GM12891 (cell line): Measurements from ENCODE around the gene GLB1L.

Experiments used
- DNase-seq: peaks from one replicate; pipeline ENCODE4 v3.0.0; 2011; ENCODE audit warnings: low spot score; ENCODE audit not compliant: insufficient read length
- FAIRE-seq: peaks from 2 replicates; lab custom pipeline; 2011; peaks lifted over from hg19 to GRCh38; lab: Jason Lieb, UNC
- PAX5 ChIP-seq: IDR thresholded peaks from 2 replicates; pipeline ENCODE4 v1.6.1; 2011; ENCODE audit warnings: low read length, moderate library complexity, mild to moderate bottlenecking; ENCODE audit not compliant: insufficient read depth, severe bottlenecking
- POLR2A ChIP-seq: IDR thresholded peaks from 2 replicates; pipeline ENCODE4 v1.6.1; 2011; ENCODE audit warnings: low read depth, low read length, control low read depth
- POLR2AphosphoS5 ChIP-seq: IDR thresholded peaks from 2 replicates; pipeline ENCODE4 v1.6.1; 2011; ENCODE audit warnings: low read depth, low read length, control low read depth
- POU2F2 ChIP-seq: IDR thresholded peaks from 2 replicates; pipeline ENCODE4 v1.6.1; 2011; ENCODE audit warnings: low read depth, mild to moderate bottlenecking, control low read depth, low read length, moderate library complexity
- SPI1 ChIP-seq: IDR thresholded peaks from 2 replicates; pipeline ENCODE4 v1.6.1; 2011; ENCODE audit warnings: low read depth, low read length, control low read depth
- TAF1 ChIP-seq: IDR thresholded peaks from 2 replicates; pipeline ENCODE4 v1.6.1; 2011; ENCODE audit warnings: low read depth, low read length, control low read depth

The GLB1L gene

DNA sequence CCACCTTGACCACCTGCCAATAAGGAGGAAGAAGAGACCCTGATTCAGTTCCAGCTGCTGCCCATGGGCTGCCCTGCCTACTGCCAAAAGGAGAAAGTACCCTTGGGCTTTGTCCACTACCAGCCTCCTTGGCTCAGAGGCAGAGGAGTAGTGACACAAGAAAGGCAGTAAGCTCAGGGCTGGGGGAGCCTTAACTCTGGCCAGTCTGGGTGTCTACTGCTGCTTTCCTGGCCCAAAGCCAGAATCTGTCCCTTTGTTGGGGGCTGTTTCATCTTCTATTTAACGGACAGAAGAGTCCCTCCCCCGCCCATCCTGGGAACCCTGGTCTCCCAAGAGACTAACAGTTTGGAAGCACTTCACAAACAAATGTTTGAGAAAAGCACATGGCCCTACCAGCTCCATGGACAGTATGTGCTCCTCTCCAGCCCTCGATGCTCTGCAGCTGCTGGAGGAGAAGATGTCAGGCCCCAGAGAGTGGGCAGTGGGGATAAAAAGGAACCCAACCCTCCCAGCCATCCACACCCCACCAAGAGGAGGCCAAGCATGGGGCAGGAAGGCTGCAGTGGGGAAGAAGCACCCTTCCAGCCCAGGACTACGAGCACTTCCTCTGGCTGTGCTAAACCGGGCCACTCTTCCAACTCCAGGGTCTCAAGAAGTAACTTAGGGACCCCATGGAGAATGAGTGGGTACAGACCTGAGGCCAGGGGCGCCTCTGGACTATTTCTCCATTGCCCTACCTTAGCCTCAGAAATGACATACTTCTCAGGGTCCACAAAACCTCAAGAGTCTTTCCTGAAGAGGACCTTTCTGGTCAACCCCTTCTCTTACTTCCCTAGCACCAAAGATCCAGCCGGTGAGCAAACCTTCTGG, 17.0 kb downstream of the GLB1L start:
- DNase-seq (no peak), FAIRE-seq (peak; percentile 48)
- 0 out of 2 replicates have a peak, but pooled peaks have one; percentile 28 for TF ChIP-seq SPI1
- TF ChIP-seq POLR2A, result no peak

DNA sequence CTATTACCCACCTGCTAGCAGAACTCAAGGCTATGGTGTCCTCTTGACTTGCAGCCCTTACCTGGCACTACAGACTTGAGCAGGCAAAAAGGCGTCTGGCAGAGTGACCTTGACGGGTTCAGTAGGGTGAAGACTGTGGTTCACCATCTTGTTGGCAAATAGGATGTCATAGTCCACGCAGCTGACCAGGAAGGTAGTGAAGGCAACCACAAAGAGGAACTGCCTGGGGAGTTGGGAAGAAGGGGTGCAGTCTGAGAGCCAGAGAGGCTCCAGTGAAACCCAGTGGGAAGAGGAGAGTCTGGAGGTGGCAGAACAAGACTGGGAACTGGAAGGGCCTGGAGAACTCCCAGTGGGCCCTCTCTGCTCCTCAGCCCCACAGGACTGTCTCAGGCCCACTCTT, 19.9 kb downstream of the GLB1L start:
- no peak for TF ChIP-seq SPI1
- no peak for TF ChIP-seq POU2F2
- no peak for TF ChIP-seq PAX5
- TF ChIP-seq TAF1, result no peak
- TF ChIP-seq POLR2AphosphoS5, result no peak
- no peak for TF ChIP-seq POLR2A
- no peak for DNase-seq
- FAIRE-seq, result no peak

- no peak for TF ChIP-seq POLR2A
- no peak for TF ChIP-seq TAF1
- no peak for TF ChIP-seq POLR2AphosphoS5
- TF ChIP-seq PAX5, result no peak
- no peak for TF ChIP-seq SPI1
- TF ChIP-seq POU2F2, result no peak
- DNase-seq (no peak), FAIRE-seq (no peak)
Measured at GRCh38 chr2:219223831-219224610, 21.2 kb downstream of the GLB1L start.

DNA sequence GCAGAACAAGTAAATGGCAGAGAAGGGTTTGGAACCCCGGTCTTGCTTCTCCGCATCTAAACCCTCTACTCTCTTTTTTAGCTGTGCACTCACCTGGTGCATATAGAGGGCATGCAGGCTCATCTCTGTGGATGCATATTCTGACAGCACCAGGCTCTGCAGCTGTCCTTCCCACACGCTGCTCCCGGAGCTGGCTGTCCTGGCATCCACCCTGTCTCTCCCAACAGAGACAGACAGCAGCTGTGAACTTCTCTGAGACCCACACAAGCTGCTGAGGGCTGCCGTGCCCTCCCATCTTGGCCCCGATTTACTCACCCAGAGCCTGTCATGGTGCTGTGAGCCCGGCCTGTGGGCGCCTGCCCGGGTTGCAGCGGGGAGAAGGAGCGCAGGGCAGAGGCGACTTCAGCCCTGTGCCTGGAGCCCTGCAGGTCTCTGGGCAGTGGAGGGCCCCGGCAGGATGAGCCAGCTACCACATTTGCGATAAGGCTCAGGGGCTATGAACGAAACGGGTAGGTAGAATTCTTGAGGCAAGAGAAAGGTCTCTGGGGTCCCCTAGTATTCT, 23.2 kb downstream of the GLB1L start:
- DNase-seq (no peak), FAIRE-seq (no peak)
- no peak for TF ChIP-seq SPI1
- no peak for TF ChIP-seq TAF1
- TF ChIP-seq POLR2A, result no peak
- no peak for TF ChIP-seq PAX5
- TF ChIP-seq POLR2AphosphoS5, result no peak
- no peak for TF ChIP-seq POU2F2

- FAIRE-seq (no peak), DNase-seq (no peak)
- TF ChIP-seq TAF1 (no peak), POLR2AphosphoS5 (no peak), SPI1 (no peak), POLR2A (no peak), PAX5 (no peak), POU2F2 (no peak)
Measured at GRCh38 chr2:219220652-219221402, 24.4 kb downstream of the GLB1L start.

- no peak for FAIRE-seq
- DNase-seq, result no peak
Measured at GRCh38 chr2:219219784-219220532, 25.3 kb downstream of the GLB1L start.

GRCh38 chr2:219218732-219219701, 26.2 kb downstream of the GLB1L start, which contains the start of gene ABCB6:
ABCB6 (minus strand) TSS chr2:219218958; CDS start chr2:219218673, 285 bp downstream.
- TF ChIP-seq SPI1 (no peak), POLR2AphosphoS5 (peak; percentile 75), PAX5 (no peak), POLR2A (peak; percentile 63), POU2F2 (peak; percentile 95), TAF1 (no peak)
- peak; percentile 98 for FAIRE-seq
- DNase-seq, result peak; percentile 94

More at GRCh38 chr2:219219784-219220532, 25.3 kb downstream of the GLB1L start:
- TF ChIP-seq POU2F2, result no peak
- no peak for TF ChIP-seq POLR2AphosphoS5
- TF ChIP-seq POLR2A, result no peak
- no peak for TF ChIP-seq TAF1
- no peak for TF ChIP-seq PAX5
- no peak for TF ChIP-seq SPI1
